GM19468 (cell line): ENCODE results near the gene NXPH4.
A peak's percentile ranks its signal among the peaks of the same experiment; 100 is the strongest.

ENCODE experiments used
- ATAC-seq: cut with Tn5 transposase; IDR thresholded peaks from one replicate; pipeline ENCODE4 v1.9.1; 2021; ENCODE audit warnings: mild to moderate bottlenecking, moderate library complexity, moderate number of reproducible peaks; ENCODE audit not compliant: unreplicated experiment; ENCODE audit errors: extremely low read depth

Gene NXPH4

GRCh38 chr12:57216921-57217879, 606 bp downstream of the NXPH4 start:
- no peak for ATAC-seq

- no peak for ATAC-seq
Measured at GRCh38 chr12:57218030-57218853, 1.6 kb downstream of the NXPH4 start.

- ATAC-seq, result no peak
Measured at GRCh38 chr12:57219205-57219992, 2.8 kb downstream of the NXPH4 start.

GRCh38 chr12:57219993-57220754, 3.6 kb downstream of the NXPH4 start:
- no peak for ATAC-seq

GRCh38 chr12:57220770-57221168, 4.2 kb downstream of the NXPH4 start:
- no peak for ATAC-seq

GRCh38 chr12:57221169-57221917, 4.7 kb downstream of the NXPH4 start:
- no peak for ATAC-seq

DNA sequence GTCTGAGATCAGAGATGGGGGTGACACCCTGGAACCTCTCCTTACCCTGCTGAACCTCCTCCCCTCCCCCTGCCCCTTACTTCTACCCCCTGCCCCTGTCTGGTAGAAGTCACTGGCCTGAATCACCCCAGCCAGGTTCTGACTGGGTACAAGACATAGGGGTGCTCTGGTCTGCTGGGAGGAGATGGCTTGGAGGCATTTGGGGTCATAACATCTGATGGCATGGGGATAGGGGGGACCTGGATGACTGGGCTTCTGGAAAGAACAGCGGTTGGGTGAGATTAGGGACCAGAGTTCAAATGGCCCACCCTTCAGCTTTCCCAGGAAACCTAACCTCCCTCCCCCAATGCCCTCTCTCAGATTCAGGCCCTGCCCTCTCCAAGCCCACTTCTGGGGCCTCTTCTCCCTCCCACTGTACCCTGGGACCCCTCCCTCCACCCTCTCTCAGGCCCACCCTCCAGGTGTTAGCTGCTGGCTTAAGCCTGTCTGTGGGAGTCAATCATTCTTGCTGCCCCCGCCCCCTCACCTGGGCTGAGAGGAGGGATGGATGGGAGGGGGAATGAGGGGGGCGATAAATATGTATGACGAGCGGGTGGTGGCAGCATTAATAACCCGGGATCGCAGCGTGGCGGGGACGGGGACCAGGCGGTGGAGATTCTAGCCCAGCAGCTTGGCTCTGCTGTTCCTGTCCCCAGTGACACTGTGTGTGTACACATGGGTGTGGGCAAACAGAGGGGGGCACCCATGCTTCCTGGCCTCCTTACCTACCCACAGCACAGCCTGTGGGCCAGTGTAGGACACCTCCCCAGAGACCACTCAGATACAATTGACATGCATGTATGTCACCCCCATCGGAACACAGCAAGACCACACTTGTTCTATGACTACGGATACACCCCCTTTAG, 5.9 kb downstream of the NXPH4 start:
- no peak for ATAC-seq

DNA sequence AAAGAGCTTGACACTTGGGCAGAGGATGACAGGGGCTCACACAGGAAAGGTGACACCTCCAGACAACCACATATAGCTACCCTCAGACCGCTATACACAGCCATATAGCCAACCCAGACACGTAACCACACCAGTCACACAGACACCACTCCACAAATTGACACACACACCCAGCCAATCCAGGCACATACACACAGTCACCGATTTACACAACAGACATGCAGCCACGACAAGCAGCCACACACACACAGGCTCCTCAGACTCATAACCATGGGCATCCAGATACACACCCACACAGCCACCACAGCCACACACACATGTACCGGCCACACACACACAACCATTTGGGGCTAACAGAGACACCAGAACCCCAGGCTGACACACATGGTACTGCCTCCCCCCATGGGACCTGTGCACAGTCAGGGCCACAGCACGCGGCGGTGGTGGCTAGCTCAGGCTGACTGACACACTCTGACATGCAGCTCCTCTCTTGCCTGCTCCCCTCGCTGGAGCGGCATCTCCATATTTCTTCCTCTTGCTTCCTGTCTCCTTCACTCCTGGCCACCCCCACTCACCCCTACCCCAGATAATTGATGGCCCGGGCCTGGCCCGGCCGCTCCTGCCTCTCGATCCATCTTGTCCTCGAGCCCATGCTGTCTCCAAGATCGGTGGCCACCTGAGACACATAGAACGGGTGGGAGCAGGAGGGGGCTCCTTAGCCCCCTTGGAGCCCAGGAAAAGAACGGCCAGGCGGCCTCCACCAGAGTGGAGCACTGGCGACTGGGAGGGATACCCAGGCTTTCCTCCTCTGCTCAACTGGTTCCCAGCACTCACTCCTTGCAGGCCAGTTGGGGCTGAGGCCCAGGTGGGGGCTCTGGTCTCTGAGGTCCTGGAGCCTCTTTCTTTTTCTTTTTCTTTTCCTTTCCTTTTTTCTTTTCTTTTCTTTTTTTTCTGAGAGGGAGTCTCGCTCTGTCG, 6.9 kb downstream of the NXPH4 start:
- ATAC-seq, result no peak

DNA sequence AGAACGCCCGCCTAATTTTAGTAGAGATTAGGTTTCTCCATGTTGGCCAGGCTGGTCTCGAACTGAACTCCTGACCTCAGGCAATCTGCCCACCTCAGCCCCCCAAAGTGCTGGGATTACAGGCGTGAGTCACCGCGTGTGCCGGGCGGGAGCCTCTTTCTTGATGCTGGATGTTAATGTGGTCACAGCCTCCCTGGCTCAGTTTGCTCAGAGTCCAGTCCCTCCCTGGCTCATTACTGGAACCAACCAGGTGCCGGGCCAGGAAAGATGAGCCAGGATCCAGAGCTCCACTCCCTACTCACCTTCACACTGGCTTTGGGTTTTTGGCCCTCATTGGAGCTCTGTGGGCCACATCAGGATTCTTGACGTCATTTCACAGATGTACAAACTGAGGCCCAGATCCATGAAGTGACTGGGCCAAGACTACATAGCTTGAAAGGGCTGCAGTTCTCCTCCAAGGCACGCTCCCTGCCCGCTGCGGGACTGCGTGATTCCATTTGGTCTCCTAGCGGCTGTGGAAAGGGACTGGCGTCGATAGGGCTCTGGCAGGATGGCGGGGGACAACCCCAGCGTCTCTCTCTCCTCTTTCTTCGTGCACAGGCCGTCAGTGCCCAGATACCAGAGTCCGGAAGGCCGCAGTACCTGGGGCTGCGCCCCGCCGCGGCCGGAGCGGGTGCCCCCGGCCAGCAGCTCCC, 7.8 kb downstream of the NXPH4 start:
- ATAC-seq, result no peak

GRCh38 chr12:57224973-57225679, 8.5 kb downstream of the NXPH4 start:
- peak; percentile 56 for ATAC-seq

DNA sequence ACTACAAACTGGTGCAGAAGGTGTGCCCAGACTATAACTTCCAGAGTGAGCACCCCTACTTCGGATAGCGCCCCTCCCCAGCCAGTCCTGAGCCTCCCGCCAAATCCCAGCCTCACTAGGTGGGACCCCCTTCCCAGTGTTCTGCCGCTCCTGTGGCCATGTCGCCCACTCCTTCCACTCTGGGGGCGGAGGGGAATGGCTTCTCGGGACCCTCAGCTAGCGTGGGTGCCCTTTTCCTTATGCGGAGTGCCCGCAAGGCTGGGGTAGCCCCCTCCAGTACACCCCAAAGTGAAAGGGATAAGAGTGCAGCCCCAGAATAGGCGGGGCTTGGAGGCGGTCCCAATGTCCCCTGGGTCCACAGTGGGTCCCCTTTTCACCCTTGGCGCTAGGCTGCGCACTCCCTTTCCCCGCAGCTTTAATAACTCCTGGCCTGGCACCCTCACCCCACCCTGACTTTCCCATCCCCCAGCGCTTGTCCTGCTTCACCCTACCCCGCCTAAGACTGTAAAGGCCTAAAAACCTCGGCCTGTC, 9.2 kb downstream of the NXPH4 start:
- ATAC-seq, result no peak

GRCh38 chr12:57226588-57227314, 10.2 kb downstream of the NXPH4 start:
- no peak for ATAC-seq

DNA sequence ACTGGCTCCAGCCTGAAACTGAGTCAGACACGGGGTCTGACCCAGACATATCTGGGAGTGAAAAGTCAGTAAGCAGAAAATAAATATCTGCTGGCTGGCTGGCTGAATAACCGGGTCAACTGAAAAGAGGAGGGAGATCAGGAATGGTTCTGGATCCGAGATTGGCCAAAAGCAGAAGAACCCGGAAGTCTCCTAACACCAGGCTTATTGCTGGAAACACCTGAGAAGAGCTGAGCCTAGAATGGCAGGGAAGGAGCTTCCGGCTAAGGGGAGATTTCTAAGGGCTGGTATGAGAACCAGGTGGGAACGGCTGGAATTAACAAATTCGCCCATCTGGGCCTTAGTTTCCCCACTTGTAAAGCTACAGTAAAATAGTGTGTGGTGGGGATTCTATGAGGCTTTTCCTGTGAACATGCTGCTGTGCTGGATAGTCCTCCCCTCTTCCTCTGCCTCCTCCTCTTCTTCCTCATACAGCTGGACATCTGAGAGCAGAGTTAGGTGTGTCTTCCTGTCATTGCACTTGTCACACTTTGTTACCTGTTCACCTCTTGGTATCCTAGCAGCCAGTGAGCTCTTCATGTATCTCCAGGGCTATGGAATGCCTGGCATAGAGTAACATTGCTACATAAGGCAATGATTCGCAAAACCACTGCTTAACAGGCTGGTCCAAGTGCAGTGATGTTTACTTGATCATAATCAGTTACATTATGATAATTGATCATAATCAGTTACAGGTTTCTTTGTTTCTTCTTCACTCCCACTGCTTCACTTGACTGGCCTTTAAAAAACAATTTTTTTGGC, 10.9 kb downstream of the NXPH4 start:
- ATAC-seq, result no peak

- ATAC-seq, result no peak
Measured at GRCh38 chr12:57229046-57229633, 12.5 kb downstream of the NXPH4 start.
